ENCODE results near the gene GALC.

Gene GALC

GRCh38 chr14:87955501-87955900, 37.5 kb downstream of the GALC start:
- no peak for DNase-seq (ENCODE audit: low spot score)

GRCh38 chr14:87952307-87953094, 40.5 kb downstream of the GALC start:
- no peak for DNase-seq (ENCODE audit: low spot score)

GRCh38 chr14:87944987-87945604, 47.9 kb downstream of the GALC start:
- peak; percentile 46 for DNase-seq (ENCODE audit: low spot score)

- no peak for DNase-seq (ENCODE audit: low spot score)
These were observed 52.1 kb downstream of the GALC start for GRCh38 chr14:87940894-87941293.

GRCh38 chr14:87940382-87940781, 52.6 kb downstream of the GALC start:
- DNase-seq (ENCODE audit: low spot score), result no peak

GRCh38 chr14:87935886-87936285, 57.1 kb downstream of the GALC start:
- no peak for DNase-seq (ENCODE audit: low spot score)

GRCh38 chr14:87935081-87935828, 57.7 kb downstream of the GALC start:
- DNase-seq (ENCODE audit: low spot score), result no peak

GRCh38 chr14:87934185-87934584, 58.8 kb downstream of the GALC start:
- DNase-seq (ENCODE audit: low spot score), result no peak

GRCh38 chr14:87916886-87917275, 76.1 kb downstream of the GALC start:
- no peak for DNase-seq (ENCODE audit: low spot score)

- DNase-seq (ENCODE audit: low spot score), result no peak
These were observed 76.7 kb downstream of the GALC start for GRCh38 chr14:87916103-87916885.

- peak; percentile 5 for DNase-seq (ENCODE audit: low spot score)
These were observed 84.4 kb downstream of the GALC start for GRCh38 chr14:87908550-87908949.

GRCh38 chr14:87901652-87902051, 91.3 kb downstream of the GALC start:
- no peak for DNase-seq (ENCODE audit: low spot score)

GRCh38 chr14:87901236-87901635, 91.7 kb downstream of the GALC start:
- no peak for DNase-seq (ENCODE audit: low spot score)

GRCh38 chr14:87899228-87899627, 93.8 kb downstream of the GALC start:
- no peak for DNase-seq (ENCODE audit: low spot score)

GRCh38 chr14:87898301-87898700, 94.7 kb downstream of the GALC start:
- DNase-seq (ENCODE audit: low spot score), result no peak

GRCh38 chr14:87896393-87897380, 96.3 kb downstream of the GALC start:
- DNase-seq (ENCODE audit: low spot score), result peak; percentile 55

- DNase-seq (ENCODE audit: low spot score), result no peak
These were observed 98.1 kb downstream of the GALC start for GRCh38 chr14:87894920-87895319.

- DNase-seq (ENCODE audit: low spot score), result no peak
These were observed 100.2 kb downstream of the GALC start for GRCh38 chr14:87892763-87893162.

GRCh38 chr14:87888136-87888999, 104.6 kb downstream of the GALC start:
- no peak for DNase-seq (ENCODE audit: low spot score)

GRCh38 chr14:87883750-87884149, 109.2 kb downstream of the GALC start:
- no peak for DNase-seq (ENCODE audit: low spot score)

Data from globus pallidus (tissue), 1 donor.